PC-9 (cell line): ENCODE measurements around the gene BCL2L12. TPM values are rescaled to one million over a fixed set of nuclear protein-coding genes. Genes with fewer than 3 reads are reported as not detected.

Source experiments
- BruUV-seq: library from RNA; stranded (reverse); fragments of 400-500 nt; replicated peaks from 2 replicates; lab custom pipeline; 2021; lab: Mats Ljungman, UMichigan
- CTCF ChIA-PET: fragments of 300-600 bp; sonication (Branson Sonifier 250); formaldehyde crosslinking; loops from one replicate; lab custom pipeline; 2022; ENCODE audit warnings: antibody characterized with exemption; lab: Charles Lee
- POLR2A ChIA-PET: fragments of 300-600 bp; sonication (Branson Sonifier 250); formaldehyde crosslinking; loops from one replicate; lab custom pipeline; 2022; ENCODE audit warnings: antibody characterized with exemption; ENCODE audit not compliant: unreplicated experiment; lab: Charles Lee
- DNase-seq, 2 experiments: peaks; one replicate each; pipeline versions ENCODE4 v3.0.0 to v3.0.0-alpha.2; 2015 to 2022; ENCODE audit warnings: mixed read lengths in 1 of 2
- H2AFZ ChIP-seq: fragments of 200-600 bp; sonication (generic); 2 replicates; pipeline ENCODE4 v1.8.1; 2017; ENCODE audit warnings: antibody characterized with exemption
- H3F3A ChIP-seq: fragments of 200-600 bp; sonication (generic); 2 replicates; pipeline ENCODE4 v1.8.1; 2017; ENCODE audit warnings: antibody characterized with exemption, mild to moderate bottlenecking, low read depth; ENCODE audit not compliant: insufficient read depth
- H3K27ac ChIP-seq: fragments of 200-600 bp; sonication (generic); 2 replicates; pipeline ENCODE4 v1.6.1; 2016; ENCODE audit warnings: mixed run types
- H3K27me3 ChIP-seq: fragments of 200-600 bp; sonication (generic); 2 replicates; pipeline ENCODE4 v1.6.1; 2016; ENCODE audit warnings: low read depth, mixed run types; ENCODE audit not compliant: insufficient read depth
- H3K36me3 ChIP-seq: fragments of 200-600 bp; sonication (generic); 2 replicates; pipeline ENCODE4 v1.6.1; 2016; ENCODE audit warnings: low read depth, mixed run types
- H3K4me1 ChIP-seq: fragments of 200-600 bp; sonication (generic); replicated peaks from 2 replicates; pipeline ENCODE4 v1.6.1; 2016; ENCODE audit warnings: mixed run types; ENCODE audit not compliant: insufficient read depth
- H3K4me2 ChIP-seq: fragments of 200-600 bp; sonication (generic); 2 replicates; pipeline ENCODE4 v1.6.1; 2017; ENCODE audit warnings: mixed run types
- H3K4me3 ChIP-seq: fragments of 200-600 bp; sonication (generic); 2 replicates; pipeline ENCODE4 v1.6.1; 2016; ENCODE audit warnings: mixed run types
- H3K79me2 ChIP-seq: fragments of 200-600 bp; sonication (generic); 2 replicates; pipeline ENCODE4 v1.6.1; 2017; ENCODE audit warnings: low read depth, mixed run types
- H3K9me2 ChIP-seq: fragments of 200-600 bp; sonication (generic); 2 replicates; pipeline ENCODE4 v1.8.1; 2017; ENCODE audit warnings: mild to moderate bottlenecking; ENCODE audit not compliant: insufficient read depth
- H3K9me3 ChIP-seq: fragments of 200-600 bp; sonication (generic); 2 replicates; pipeline ENCODE4 v1.8.1; 2016; ENCODE audit warnings: low read depth; ENCODE audit not compliant: insufficient read depth
- H4K20me1 ChIP-seq: fragments of 200-600 bp; sonication (generic); 2 replicates; pipeline ENCODE4 v1.8.1; 2017; ENCODE audit not compliant: insufficient read depth
- CTCF ChIP-seq: fragments of 200-600 bp; sonication (generic); conservative IDR thresholded peaks from 2 replicates; pipeline ENCODE4 v1.6.1; 2017; ENCODE audit warnings: mixed run types, antibody characterized with exemption, mild to moderate bottlenecking, moderate library complexity
- EZH2 ChIP-seq: fragments of 200-600 bp; sonication (generic); IDR thresholded peaks from 2 replicates; pipeline ENCODE4 v1.8.0; 2017; ENCODE audit warnings: antibody characterized with exemption, low read depth
- intact Hi-C: fragments of 100-400 bp; cut with micrococcal nuclease; formaldehyde crosslinking; loops from one replicate; pipeline ENCODE4 v1.10.0; 2022; ENCODE audit not compliant: unreplicated experiment
- total RNA-seq: library from RNA; stranded (reverse); gene quantifications from 2 replicates; pipeline ENCODE4 v1.2.3, GENCODE V29; 2021

The BCL2L12 gene
- total RNA-seq, 1 experiment from 2014 or later = 84.8 TPM

- no peak overlapping the region for H3K27ac ChIP-seq
- intact Hi-C loops = no loop called here
- ChIA-PET POLR2A (no interaction called here), CTCF (no interaction called here)
- no peaks in the 10 kb centered on the region for H3K27me3 ChIP-seq
- H3F3A ChIP-seq = peaks cover 33% of the 10 kb centered on the region
- no peak overlapping the region for H3K4me3 ChIP-seq
- peaks cover 41% of the 10 kb centered on the region for H4K20me1 ChIP-seq
- no peaks in the 10 kb centered on the region for H3K9me3 ChIP-seq
- no peaks in the 10 kb centered on the region; the same call in 1 of the 2 replicates for H3K4me1 ChIP-seq
- no TSS peak for BruUV-seq
- H3K36me3 ChIP-seq = peaks cover 20% of the 10 kb centered on the region; the same call in 1 of the 2 replicates
- no peak overlapping the region for H3K4me2 ChIP-seq
- no peaks in the 10 kb centered on the region for H3K79me2 ChIP-seq
- TF ChIP-seq EZH2 (no peak), CTCF (no peak)
- H3K9me2 ChIP-seq = no peaks in the 10 kb centered on the region
- H2AFZ ChIP-seq = no peak overlapping the region
- DNase-seq = no peak
Observed at GRCh38 chr19:49655570-49656455, 9.9 kb upstream of the BCL2L12 start.

GRCh38 chr19:49656456-49657109 is 9.2 kb upstream of the BCL2L12 start:
- no peaks in the 10 kb centered on the region for H3K9me3 ChIP-seq
- H2AFZ ChIP-seq = no peak overlapping the region
- POLR2A ChIA-PET = no interaction called here
- no peaks in the 10 kb centered on the region for H3K79me2 ChIP-seq
- no peak overlapping the region for H3K4me2 ChIP-seq
- H3K27ac ChIP-seq = no peak overlapping the region
- no peak for TF ChIP-seq CTCF
- no peak for TF ChIP-seq EZH2
- no TSS peak for BruUV-seq
- H3K27me3 ChIP-seq = no peaks in the 10 kb centered on the region
- H3K36me3 ChIP-seq = peaks cover 20% of the 10 kb centered on the region; the same call in 1 of the 2 replicates
- H3K4me1 ChIP-seq = no peaks in the 10 kb centered on the region; the same call in 1 of the 2 replicates
- H4K20me1 ChIP-seq = peaks cover 49% of the 10 kb centered on the region
- H3F3A ChIP-seq = peaks cover 41% of the 10 kb centered on the region
- intact Hi-C loops = no loop called here
- no peaks in the 10 kb centered on the region for H3K9me2 ChIP-seq
- no peak overlapping the region for H3K4me3 ChIP-seq
- DNase-seq = no peak
- CTCF ChIA-PET = no interaction called here

- Histone ChIP-seq H3K79me2 (peaks cover 3% of the 10 kb centered on the region; the same call in 1 of the 2 replicates), H3K4me3 (no peak overlapping the region), H3K27ac (no peak overlapping the region), H3K4me1 (no peaks in the 10 kb centered on the region; the same call in 1 of the 2 replicates), H3K27me3 (no peaks in the 10 kb centered on the region), H3K4me2 (no peak overlapping the region), H3K9me2 (no peaks in the 10 kb centered on the region), H3K36me3 (peaks cover 29% of the 10 kb centered on the region), H4K20me1 (peaks cover 50% of the 10 kb centered on the region), H3K9me3 (no peaks in the 10 kb centered on the region), H3F3A (peaks cover 50% of the 10 kb centered on the region), H2AFZ (no peak overlapping the region)
- ChIA-PET CTCF (no interaction called here), POLR2A (interaction anchor here (1.1 kb wide), 1 partner anchor 16 kb away, joined by 4 read pairs; the partner anchor contains the start of gene SCAF1)
- BruUV-seq = no TSS peak
- TF ChIP-seq EZH2 = no peak
- TF ChIP-seq CTCF = no peak
- no peak for DNase-seq
- intact Hi-C loops = no loop called here
Observed at GRCh38 chr19:49657493-49658138, 8.1 kb upstream of the BCL2L12 start.
